WTC11 (cell line): ENCODE measurements around the gene SGIP1. TPM values are rescaled to one million over a fixed set of nuclear protein-coding genes. Genes with fewer than 3 reads are reported as not detected.

Experiments used
- ATAC-seq: fragments of 200-7000 bp; cut with Tn5 transposase; 2 replicates; pipeline ENCODE4 v1.10.0; 2021; ENCODE audit warnings: mild to moderate bottlenecking, moderate library complexity
- CTCF ChIA-PET: fragments of 300-600 bp; sonication (Branson Sonifier 250); formaldehyde crosslinking; loops from one replicate; lab custom pipeline; 2021; ENCODE audit warnings: antibody characterized with exemption; lab: Charles Lee
- POLR2A ChIA-PET: fragments of 350-600 bp; sonication (Branson Sonifier 250); formaldehyde crosslinking; loops from one replicate; lab custom pipeline; 2021; ENCODE audit warnings: antibody characterized with exemption; lab: Charles Lee
- DNase-seq: peaks from one replicate; pipeline ENCODE4 v3.0.0; 2021; ENCODE audit warnings: low spot score
- H3K27ac Mint-ChIP-seq: 2 replicates; pipeline ENCODE4 v1.8.0; 2021; ENCODE audit warnings: mixed read lengths
- H3K27me3 Mint-ChIP-seq: 2 replicates; pipeline ENCODE4 v1.8.0; 2021; ENCODE audit warnings: low read depth, mild to moderate bottlenecking, moderate library complexity, mixed read lengths
- H3K36me3 Mint-ChIP-seq: 2 replicates; pipeline ENCODE4 v1.8.0; 2021; ENCODE audit warnings: mixed read lengths
- H3K4me1 Mint-ChIP-seq: 2 replicates; pipeline ENCODE4 v1.8.0; 2022; ENCODE audit warnings: mixed read lengths
- H3K4me3 Mint-ChIP-seq: 2 replicates; pipeline ENCODE4 v1.8.0; 2021; ENCODE audit warnings: mild to moderate bottlenecking, moderate library complexity, mixed read lengths
- H3K9me3 Mint-ChIP-seq: 2 replicates; pipeline ENCODE4 v1.8.0; 2021; ENCODE audit warnings: mixed read lengths
- ATF1 ChIP-seq: sonication (generic); formaldehyde crosslinking; IDR thresholded peaks from 2 replicates; pipeline ENCODE4 v1.8.1; 2023; ENCODE audit warnings: mild to moderate bottlenecking, moderate library complexity, missing genetic modification reagents
- FOXP1 ChIP-seq: sonication (generic); formaldehyde crosslinking; IDR thresholded peaks from 2 replicates; pipeline ENCODE4 v1.8.0; 2022; ENCODE audit warnings: missing genetic modification reagents, mild to moderate bottlenecking, moderate library complexity, borderline replicate concordance
- GTF2I ChIP-seq: fragments of 250-450 bp; sonication (Bioruptor Pico); conservative IDR thresholded peaks from 2 replicates; pipeline ENCODE4 v1.4.0; 2021; ENCODE audit warnings: mild to moderate bottlenecking
- JAZF1 ChIP-seq: fragments of 250-450 bp; sonication (Bioruptor Pico); IDR thresholded peaks from 2 replicates; pipeline ENCODE4 v1.9.0; 2021; ENCODE audit warnings: moderate library complexity, mild to moderate bottlenecking, inconsistent platforms
- NFYB ChIP-seq: sonication (generic); formaldehyde crosslinking; conservative IDR thresholded peaks from 2 replicates; pipeline ENCODE4 v1.8.0; 2022; ENCODE audit warnings: low read depth, missing genetic modification reagents
- NR2C2 ChIP-seq: sonication (generic); formaldehyde crosslinking; IDR thresholded peaks from 2 replicates; pipeline ENCODE4 v1.8.0; 2022; ENCODE audit warnings: mild to moderate bottlenecking, missing genetic modification reagents
- SP1 ChIP-seq: sonication (generic); formaldehyde crosslinking; conservative IDR thresholded peaks from 2 replicates; pipeline ENCODE4 v1.8.1; 2022; ENCODE audit warnings: missing genetic modification reagents
- TCF7 ChIP-seq: sonication (generic); formaldehyde crosslinking; IDR thresholded peaks from 2 replicates; pipeline ENCODE4 v1.8.0; 2022; ENCODE audit warnings: mild to moderate bottlenecking, low read depth, missing genetic modification reagents, moderate library complexity
- TEAD1 ChIP-seq: sonication (generic); formaldehyde crosslinking; IDR thresholded peaks from 2 replicates; pipeline ENCODE4 v1.8.0; 2022; ENCODE audit warnings: mild to moderate bottlenecking, missing genetic modification reagents
- TP53 ChIP-seq: sonication (generic); formaldehyde crosslinking; IDR thresholded peaks from 2 replicates; pipeline ENCODE4 v1.8.1; 2023; ENCODE audit warnings: mild to moderate bottlenecking, missing genetic modification reagents
- ZNF138 ChIP-seq: sonication (generic); formaldehyde crosslinking; conservative IDR thresholded peaks from 2 replicates; pipeline ENCODE4 v1.8.1; 2022; ENCODE audit warnings: mild to moderate bottlenecking, moderate library complexity, missing genetic modification reagents
- ZNF416 ChIP-seq: fragments of 250-450 bp; sonication (Bioruptor Pico); IDR thresholded peaks from 2 replicates; pipeline ENCODE4 v1.9.0; 2021; ENCODE audit warnings: mild to moderate bottlenecking, inconsistent platforms
- total RNA-seq: library from RNA; stranded (reverse); gene quantifications from 3 replicates; pipeline ENCODE4 v1.2.3, GENCODE V29; 2021
- TF ChIP-seq, protein P1 (sequence below): sonication (generic); formaldehyde crosslinking; IDR thresholded peaks from 2 replicates; pipeline ENCODE4 v1.8.0; 2022; ENCODE audit warnings: mild to moderate bottlenecking, missing genetic modification reagents
- TF ChIP-seq, protein P2 (sequence below): sonication (generic); formaldehyde crosslinking; IDR thresholded peaks from 2 replicates; pipeline ENCODE4 v1.8.0; 2023; ENCODE audit warnings: missing genetic modification reagents, mild to moderate bottlenecking, borderline replicate concordance
- TF ChIP-seq, protein P3 (sequence below): fragments of 250-450 bp; sonication (Bioruptor Pico); IDR thresholded peaks from 2 replicates; pipeline ENCODE4 v2.1.2; 2022; ENCODE audit warnings: mild to moderate bottlenecking, moderate library complexity
- TF ChIP-seq, protein P4 (sequence below): sonication (generic); formaldehyde crosslinking; IDR thresholded peaks from 2 replicates; pipeline ENCODE4 v1.8.1; 2023; ENCODE audit warnings: mild to moderate bottlenecking, missing genetic modification reagents
- TF ChIP-seq, protein P5 (sequence below): sonication (generic); formaldehyde crosslinking; conservative IDR thresholded peaks from 2 replicates; pipeline ENCODE4 v1.8.1; 2023; ENCODE audit warnings: mild to moderate bottlenecking, low read depth, missing genetic modification reagents, moderate library complexity
- TF ChIP-seq, protein P6 (sequence below): sonication (generic); formaldehyde crosslinking; IDR thresholded peaks from 2 replicates; pipeline ENCODE4 v1.8.0; 2022; ENCODE audit warnings: mild to moderate bottlenecking, missing genetic modification reagents
- TF ChIP-seq, protein P7 (sequence below): fragments of 200-600 bp; IDR thresholded peaks from 2 replicates; pipeline ENCODE4 v1.8.0; 2022; ENCODE audit warnings: antibody characterized with exemption

Gene SGIP1
- total RNA-seq, 1 experiment from 2014 or later = 3.9 TPM

DNA sequence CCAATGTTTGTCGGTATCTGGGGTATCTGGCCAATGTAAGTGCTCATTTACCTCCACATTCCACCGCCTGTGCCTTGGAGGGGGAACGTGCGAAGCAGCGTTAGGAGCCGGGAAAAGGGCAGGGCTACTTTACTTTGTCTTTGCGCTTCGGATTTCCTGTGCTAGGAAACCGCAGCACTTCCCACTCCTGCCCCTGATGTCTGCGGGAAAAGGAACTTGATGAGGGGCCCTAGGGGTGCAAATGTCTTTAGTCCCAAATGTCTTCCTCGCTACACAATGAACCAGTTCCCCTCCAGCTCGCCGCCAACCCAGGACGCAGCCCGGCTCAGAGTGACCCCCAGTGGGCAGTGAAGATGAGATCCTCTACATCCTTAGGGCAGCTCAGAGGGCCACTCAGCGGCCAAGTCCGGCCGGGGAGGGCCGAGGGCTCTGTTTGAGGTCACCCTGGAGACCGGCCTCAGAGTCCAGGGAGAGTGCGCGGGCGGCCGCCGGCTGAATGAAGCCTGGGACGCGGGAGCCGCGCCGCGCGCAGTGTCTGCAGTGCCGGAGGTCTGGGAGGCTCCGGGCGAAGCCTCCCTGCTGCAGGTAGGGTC, 218.1 kb downstream of the SGIP1 start, which contains the start of gene DYNLT5:
DYNLT5 (plus strand) TSS at position 460 of the 593 bp plus-strand sequence. CDS start 2,200 bp downstream, outside the sequence.
- peaks cover 33% of the 10 kb centered on the region for H3K27me3 Mint-ChIP-seq
- ATAC-seq (peak; percentile 89), DNase-seq (peak; percentile 74)
- peak within 1 kb of the TSS; percentile 79 for H3K4me3 Mint-ChIP-seq
- ChIA-PET CTCF (interaction anchor here (1.1 to 1.7 kb wide), 4 partner anchors 26 to 397 kb away, joined by 3 to 6 read pairs (median 4); partner anchors contain the start of genes DNAI4 and MIER1), POLR2A (no interaction called here)
- no peaks in the 10 kb centered on the region for H3K9me3 Mint-ChIP-seq
- H3K27ac Mint-ChIP-seq = no peak within 1 kb of the TSS
- TF ChIP-seq FOXP1 (CRISPR knock-in tag) = peak; percentile 40; the same call in 1 of the 2 replicates
- TF ChIP-seq TEAD1 = peak; percentile 63; the same call in 1 of the 2 replicates
- TF ChIP-seq SP1 (CRISPR knock-in tag) = 0 out of 2 replicates have a peak, but pooled peaks have one; percentile 31
- no peak for TF ChIP-seq NFYB
- TF ChIP-seq, protein P1, sequence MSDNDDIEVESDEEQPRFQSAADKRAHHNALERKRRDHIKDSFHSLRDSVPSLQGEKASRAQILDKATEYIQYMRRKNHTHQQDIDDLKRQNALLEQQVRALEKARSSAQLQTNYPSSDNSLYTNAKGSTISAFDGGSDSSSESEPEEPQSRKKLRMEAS (CRISPR knock-in tag) = peak; percentile 71
- 0 out of 2 replicates have a peak, but pooled peaks have one; percentile 20 for TF ChIP-seq TP53 (CRISPR knock-in tag)
- TF ChIP-seq, protein P2, sequence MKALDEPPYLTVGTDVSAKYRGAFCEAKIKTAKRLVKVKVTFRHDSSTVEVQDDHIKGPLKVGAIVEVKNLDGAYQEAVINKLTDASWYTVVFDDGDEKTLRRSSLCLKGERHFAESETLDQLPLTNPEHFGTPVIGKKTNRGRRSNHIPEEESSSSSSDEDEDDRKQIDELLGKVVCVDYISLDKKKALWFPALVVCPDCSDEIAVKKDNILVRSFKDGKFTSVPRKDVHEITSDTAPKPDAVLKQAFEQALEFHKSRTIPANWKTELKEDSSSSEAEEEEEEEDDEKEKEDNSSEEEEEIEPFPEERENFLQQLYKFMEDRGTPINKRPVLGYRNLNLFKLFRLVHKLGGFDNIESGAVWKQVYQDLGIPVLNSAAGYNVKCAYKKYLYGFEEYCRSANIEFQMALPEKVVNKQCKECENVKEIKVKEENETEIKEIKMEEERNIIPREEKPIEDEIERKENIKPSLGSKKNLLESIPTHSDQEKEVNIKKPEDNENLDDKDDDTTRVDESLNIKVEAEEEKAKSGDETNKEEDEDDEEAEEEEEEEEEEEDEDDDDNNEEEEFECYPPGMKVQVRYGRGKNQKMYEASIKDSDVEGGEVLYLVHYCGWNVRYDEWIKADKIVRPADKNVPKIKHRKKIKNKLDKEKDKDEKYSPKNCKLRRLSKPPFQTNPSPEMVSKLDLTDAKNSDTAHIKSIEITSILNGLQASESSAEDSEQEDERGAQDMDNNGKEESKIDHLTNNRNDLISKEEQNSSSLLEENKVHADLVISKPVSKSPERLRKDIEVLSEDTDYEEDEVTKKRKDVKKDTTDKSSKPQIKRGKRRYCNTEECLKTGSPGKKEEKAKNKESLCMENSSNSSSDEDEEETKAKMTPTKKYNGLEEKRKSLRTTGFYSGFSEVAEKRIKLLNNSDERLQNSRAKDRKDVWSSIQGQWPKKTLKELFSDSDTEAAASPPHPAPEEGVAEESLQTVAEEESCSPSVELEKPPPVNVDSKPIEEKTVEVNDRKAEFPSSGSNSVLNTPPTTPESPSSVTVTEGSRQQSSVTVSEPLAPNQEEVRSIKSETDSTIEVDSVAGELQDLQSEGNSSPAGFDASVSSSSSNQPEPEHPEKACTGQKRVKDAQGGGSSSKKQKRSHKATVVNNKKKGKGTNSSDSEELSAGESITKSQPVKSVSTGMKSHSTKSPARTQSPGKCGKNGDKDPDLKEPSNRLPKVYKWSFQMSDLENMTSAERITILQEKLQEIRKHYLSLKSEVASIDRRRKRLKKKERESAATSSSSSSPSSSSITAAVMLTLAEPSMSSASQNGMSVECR = peak; percentile 20; the same call in 1 of the 2 replicates
- no peak for TF ChIP-seq GTF2I (CRISPR knock-in tag)
- TF ChIP-seq, protein P3, sequence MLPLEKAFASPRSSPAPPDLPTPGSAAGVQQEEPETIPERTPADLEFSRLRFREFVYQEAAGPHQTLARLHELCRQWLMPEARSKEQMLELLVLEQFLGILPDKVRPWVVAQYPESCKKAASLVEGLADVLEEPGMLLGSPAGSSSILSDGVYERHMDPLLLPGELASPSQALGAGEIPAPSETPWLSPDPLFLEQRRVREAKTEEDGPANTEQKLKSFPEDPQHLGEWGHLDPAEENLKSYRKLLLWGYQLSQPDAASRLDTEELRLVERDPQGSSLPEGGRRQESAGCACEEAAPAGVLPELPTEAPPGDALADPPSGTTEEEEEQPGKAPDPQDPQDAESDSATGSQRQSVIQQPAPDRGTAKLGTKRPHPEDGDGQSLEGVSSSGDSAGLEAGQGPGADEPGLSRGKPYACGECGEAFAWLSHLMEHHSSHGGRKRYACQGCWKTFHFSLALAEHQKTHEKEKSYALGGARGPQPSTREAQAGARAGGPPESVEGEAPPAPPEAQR (CRISPR knock-in tag) = no peak
- H3K4me1 Mint-ChIP-seq = peaks cover 13% of the 10 kb centered on the region
- no peaks in the 10 kb centered on the region for H3K36me3 Mint-ChIP-seq

DNA sequence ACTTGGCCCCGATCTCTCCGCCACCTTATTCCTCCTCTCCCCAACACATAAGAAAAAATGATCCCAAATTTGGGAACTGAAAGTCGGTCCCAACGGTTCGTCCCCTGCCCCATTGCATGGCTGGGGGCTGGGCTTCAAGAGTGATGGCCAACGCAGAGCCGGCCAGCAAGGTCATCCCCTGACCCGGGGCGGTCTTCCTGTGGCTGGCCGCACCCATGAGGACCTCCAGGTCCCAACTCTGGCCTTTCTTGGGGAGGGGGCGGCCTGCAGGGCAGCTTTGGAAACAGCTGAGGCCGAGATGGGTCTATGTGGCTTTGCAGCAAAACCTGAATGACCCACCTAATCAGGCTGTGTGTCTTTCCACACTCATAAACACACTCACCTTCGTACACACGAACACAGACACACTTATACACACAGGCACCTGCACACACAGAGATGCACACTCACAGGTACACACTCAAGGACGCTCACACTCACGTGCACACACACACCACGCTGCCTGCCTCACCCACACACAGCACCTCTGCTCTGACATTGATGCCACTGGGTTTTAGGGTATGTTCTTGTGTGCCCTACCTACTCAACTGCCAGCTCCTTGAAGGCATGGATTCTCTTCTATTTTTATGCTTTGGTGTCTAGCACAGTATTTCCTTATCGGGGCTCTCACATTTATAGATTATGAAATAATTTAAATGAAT, 218.9 kb downstream of the SGIP1 start:
- Mint-ChIP-seq H3K36me3 (no peaks in the 10 kb centered on the region), H3K4me1 (peaks cover 13% of the 10 kb centered on the region), H3K27ac (no peak overlapping the region), H3K9me3 (no peaks in the 10 kb centered on the region), H3K27me3 (peaks cover 33% of the 10 kb centered on the region), H3K4me3 (peak overlapping the region; percentile 79)
- ChIA-PET CTCF (interaction anchor here (1.1 to 1.7 kb wide), 3 partner anchors 145 to 396 kb away, joined by 3 to 5 read pairs (median 3); partner anchors contain the start of genes DNAI4 and MIER1), POLR2A (no interaction called here)
- ATAC-seq = peak; percentile 25
- DNase-seq = peak; percentile 13
- TF ChIP-seq ZNF416 (no peak), TP53 (CRISPR knock-in tag) (no peak), NR2C2 (CRISPR knock-in tag) (no peak), ZNF138 (CRISPR knock-in tag) (no peak), ATF1 (CRISPR knock-in tag) (no peak), TCF7 (CRISPR knock-in tag) (no peak), JAZF1 (CRISPR knock-in tag) (no peak)
- TF ChIP-seq, protein P4, sequence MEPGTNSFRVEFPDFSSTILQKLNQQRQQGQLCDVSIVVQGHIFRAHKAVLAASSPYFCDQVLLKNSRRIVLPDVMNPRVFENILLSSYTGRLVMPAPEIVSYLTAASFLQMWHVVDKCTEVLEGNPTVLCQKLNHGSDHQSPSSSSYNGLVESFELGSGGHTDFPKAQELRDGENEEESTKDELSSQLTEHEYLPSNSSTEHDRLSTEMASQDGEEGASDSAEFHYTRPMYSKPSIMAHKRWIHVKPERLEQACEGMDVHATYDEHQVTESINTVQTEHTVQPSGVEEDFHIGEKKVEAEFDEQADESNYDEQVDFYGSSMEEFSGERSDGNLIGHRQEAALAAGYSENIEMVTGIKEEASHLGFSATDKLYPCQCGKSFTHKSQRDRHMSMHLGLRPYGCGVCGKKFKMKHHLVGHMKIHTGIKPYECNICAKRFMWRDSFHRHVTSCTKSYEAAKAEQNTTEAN = no peak
- TF ChIP-seq, protein P5, sequence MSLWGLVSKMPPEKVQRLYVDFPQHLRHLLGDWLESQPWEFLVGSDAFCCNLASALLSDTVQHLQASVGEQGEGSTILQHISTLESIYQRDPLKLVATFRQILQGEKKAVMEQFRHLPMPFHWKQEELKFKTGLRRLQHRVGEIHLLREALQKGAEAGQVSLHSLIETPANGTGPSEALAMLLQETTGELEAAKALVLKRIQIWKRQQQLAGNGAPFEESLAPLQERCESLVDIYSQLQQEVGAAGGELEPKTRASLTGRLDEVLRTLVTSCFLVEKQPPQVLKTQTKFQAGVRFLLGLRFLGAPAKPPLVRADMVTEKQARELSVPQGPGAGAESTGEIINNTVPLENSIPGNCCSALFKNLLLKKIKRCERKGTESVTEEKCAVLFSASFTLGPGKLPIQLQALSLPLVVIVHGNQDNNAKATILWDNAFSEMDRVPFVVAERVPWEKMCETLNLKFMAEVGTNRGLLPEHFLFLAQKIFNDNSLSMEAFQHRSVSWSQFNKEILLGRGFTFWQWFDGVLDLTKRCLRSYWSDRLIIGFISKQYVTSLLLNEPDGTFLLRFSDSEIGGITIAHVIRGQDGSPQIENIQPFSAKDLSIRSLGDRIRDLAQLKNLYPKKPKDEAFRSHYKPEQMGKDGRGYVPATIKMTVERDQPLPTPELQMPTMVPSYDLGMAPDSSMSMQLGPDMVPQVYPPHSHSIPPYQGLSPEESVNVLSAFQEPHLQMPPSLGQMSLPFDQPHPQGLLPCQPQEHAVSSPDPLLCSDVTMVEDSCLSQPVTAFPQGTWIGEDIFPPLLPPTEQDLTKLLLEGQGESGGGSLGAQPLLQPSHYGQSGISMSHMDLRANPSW (CRISPR knock-in tag) = no peak
- TF ChIP-seq, protein P6, sequence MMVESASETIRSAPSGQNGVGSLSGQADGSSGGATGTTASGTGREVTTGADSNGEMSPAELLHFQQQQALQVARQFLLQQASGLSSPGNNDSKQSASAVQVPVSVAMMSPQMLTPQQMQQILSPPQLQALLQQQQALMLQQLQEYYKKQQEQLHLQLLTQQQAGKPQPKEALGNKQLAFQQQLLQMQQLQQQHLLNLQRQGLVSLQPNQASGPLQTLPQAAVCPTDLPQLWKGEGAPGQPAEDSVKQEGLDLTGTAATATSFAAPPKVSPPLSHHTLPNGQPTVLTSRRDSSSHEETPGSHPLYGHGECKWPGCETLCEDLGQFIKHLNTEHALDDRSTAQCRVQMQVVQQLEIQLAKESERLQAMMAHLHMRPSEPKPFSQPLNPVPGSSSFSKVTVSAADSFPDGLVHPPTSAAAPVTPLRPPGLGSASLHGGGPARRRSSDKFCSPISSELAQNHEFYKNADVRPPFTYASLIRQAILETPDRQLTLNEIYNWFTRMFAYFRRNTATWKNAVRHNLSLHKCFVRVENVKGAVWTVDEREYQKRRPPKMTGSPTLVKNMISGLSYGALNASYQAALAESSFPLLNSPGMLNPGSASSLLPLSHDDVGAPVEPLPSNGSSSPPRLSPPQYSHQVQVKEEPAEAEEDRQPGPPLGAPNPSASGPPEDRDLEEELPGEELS = no peak
- TF ChIP-seq, protein P7, sequence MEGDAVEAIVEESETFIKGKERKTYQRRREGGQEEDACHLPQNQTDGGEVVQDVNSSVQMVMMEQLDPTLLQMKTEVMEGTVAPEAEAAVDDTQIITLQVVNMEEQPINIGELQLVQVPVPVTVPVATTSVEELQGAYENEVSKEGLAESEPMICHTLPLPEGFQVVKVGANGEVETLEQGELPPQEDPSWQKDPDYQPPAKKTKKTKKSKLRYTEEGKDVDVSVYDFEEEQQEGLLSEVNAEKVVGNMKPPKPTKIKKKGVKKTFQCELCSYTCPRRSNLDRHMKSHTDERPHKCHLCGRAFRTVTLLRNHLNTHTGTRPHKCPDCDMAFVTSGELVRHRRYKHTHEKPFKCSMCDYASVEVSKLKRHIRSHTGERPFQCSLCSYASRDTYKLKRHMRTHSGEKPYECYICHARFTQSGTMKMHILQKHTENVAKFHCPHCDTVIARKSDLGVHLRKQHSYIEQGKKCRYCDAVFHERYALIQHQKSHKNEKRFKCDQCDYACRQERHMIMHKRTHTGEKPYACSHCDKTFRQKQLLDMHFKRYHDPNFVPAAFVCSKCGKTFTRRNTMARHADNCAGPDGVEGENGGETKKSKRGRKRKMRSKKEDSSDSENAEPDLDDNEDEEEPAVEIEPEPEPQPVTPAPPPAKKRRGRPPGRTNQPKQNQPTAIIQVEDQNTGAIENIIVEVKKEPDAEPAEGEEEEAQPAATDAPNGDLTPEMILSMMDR = no peak
